Neuronal stem cell (in vitro differentiated cells): ENCODE results near the gene RASSF8.

Source experiments
- DNase-seq: peaks from one replicate; pipeline ENCODE4 v3.0.0-alpha.2; 2013; ENCODE audit warnings: low spot score
- H2AFZ ChIP-seq: one replicate; pipeline ENCODE4 v1.6.1; 2013; ENCODE audit warnings: mild to moderate bottlenecking, low read length, inconsistent platforms
- H2AK5ac ChIP-seq: 2 replicates; pipeline ENCODE4 v1.6.1; 2013; ENCODE audit warnings: low read depth, mild to moderate bottlenecking, inconsistent platforms, low read length, moderate library complexity, mixed read lengths
- H2BK120ac ChIP-seq: 2 replicates; pipeline ENCODE4 v1.6.1; 2013; ENCODE audit warnings: low read depth, mild to moderate bottlenecking, inconsistent platforms, low read length, moderate library complexity, mixed read lengths
- H2BK12ac ChIP-seq: one replicate; pipeline ENCODE4 v1.6.1; 2013; ENCODE audit warnings: low read length, inconsistent platforms
- H2BK15ac ChIP-seq: 2 replicates; pipeline ENCODE4 v1.6.1; 2013; ENCODE audit warnings: mild to moderate bottlenecking, low read length, inconsistent platforms, mixed read lengths
- H2BK5ac ChIP-seq: one replicate; pipeline ENCODE4 v1.6.1; 2013; ENCODE audit warnings: inconsistent platforms, mild to moderate bottlenecking, low read length, moderate library complexity
- H3K14ac ChIP-seq: one replicate; pipeline ENCODE4 v1.6.1; 2013; ENCODE audit warnings: low read length, inconsistent platforms
- H3K18ac ChIP-seq: 2 replicates; pipeline ENCODE4 v1.6.1; 2013; ENCODE audit warnings: low read length, inconsistent platforms
- H3K23ac ChIP-seq: 2 replicates; pipeline ENCODE4 v1.6.1; 2013; ENCODE audit warnings: low read depth, mild to moderate bottlenecking, mixed read lengths, low read length, inconsistent platforms; ENCODE audit not compliant: poor library complexity
- H3K27ac ChIP-seq: replicated peaks from 3 replicates; pipeline ENCODE4 v1.5.1; 2013; ENCODE audit warnings: low read length, inconsistent platforms
- H3K27me3 ChIP-seq, 3 experiments: 2 replicates each; pipeline ENCODE4 v1.6.1; 2013; ENCODE audit warnings: low read length in 3 of 3, mild to moderate bottlenecking in 2 of 3, inconsistent platforms in 1 of 3, low read depth in 1 of 3, mixed read lengths in 1 of 3, moderate library complexity in 1 of 3; ENCODE audit not compliant: control insufficient read depth in 3 of 3, insufficient read depth in 3 of 3
- H3K36me3 ChIP-seq, 2 donors: replicated peaks in 1 of 2; 2 replicates each; pipeline ENCODE4 v1.6.1; 2013; ENCODE audit warnings: low read length in 2 of 2; ENCODE audit not compliant: control insufficient read depth in 2 of 2, insufficient read depth in 2 of 2
- H3K4ac ChIP-seq: 2 replicates; pipeline ENCODE4 v1.6.1; 2013; ENCODE audit warnings: inconsistent platforms, mild to moderate bottlenecking, low read length, moderate library complexity
- H3K4me1 ChIP-seq, 2 donors: 1 replicate in 1 of 2; 2 replicates in 1 of 2; pipeline ENCODE4 v1.6.1; 2013; ENCODE audit warnings: low read length in 2 of 2, low read depth in 1 of 2; ENCODE audit not compliant: control insufficient read depth in 2 of 2, insufficient read depth in 1 of 2
- H3K4me2 ChIP-seq: one replicate; pipeline ENCODE4 v1.6.1; 2013; ENCODE audit warnings: mild to moderate bottlenecking, low read length, inconsistent platforms; ENCODE audit not compliant: insufficient read depth, poor library complexity, severe bottlenecking
- H3K4me3 ChIP-seq, 2 donors: 2 replicates each; pipeline ENCODE4 v1.5.1; 2013; ENCODE audit warnings: low read length in 2 of 2, mild to moderate bottlenecking in 2 of 2, inconsistent platforms in 1 of 2, moderate library complexity in 1 of 2
- H3K79me1 ChIP-seq: one replicate; pipeline ENCODE4 v1.6.1; 2013; ENCODE audit warnings: low read depth, mild to moderate bottlenecking, inconsistent platforms, low read length, moderate library complexity
- H3K9ac ChIP-seq: one replicate; pipeline ENCODE4 v1.6.1; 2013; ENCODE audit warnings: mild to moderate bottlenecking, low read depth, low read length, inconsistent platforms; ENCODE audit not compliant: poor library complexity
- H3K9me3 ChIP-seq, 2 donors: replicated peaks in 1 of 2; 2 replicates each; pipeline versions ENCODE3 to v1.6.1; 2013; ENCODE audit warnings: low read length in 2 of 2, mild to moderate bottlenecking in 2 of 2, inconsistent platforms in 1 of 2, low read depth in 1 of 2, mixed read lengths in 1 of 2, moderate library complexity in 1 of 2; ENCODE audit not compliant: control insufficient read depth in 2 of 2, insufficient read depth in 1 of 2
- H4K8ac ChIP-seq: one replicate; pipeline ENCODE4 v1.6.1; 2013; ENCODE audit warnings: low read depth, mild to moderate bottlenecking, inconsistent platforms, low read length, moderate library complexity
- H4K91ac ChIP-seq: one replicate; pipeline ENCODE4 v1.6.1; 2013; ENCODE audit warnings: low read length, low read depth, mild to moderate bottlenecking, inconsistent platforms; ENCODE audit not compliant: poor library complexity
- WGBS, 2 donors: extraction: QIAGEN DNeasy Blood & Tissue Kit; methylation state at CpG; one replicate each; pipeline ENCODE4 v1.1.7; 2013; ENCODE audit warnings: missing lambda C conversion rate in 2 of 2, mixed read lengths in 1 of 2; ENCODE audit not compliant: insufficient read length in 2 of 2, insufficient replicate concordance in 1 of 2; ENCODE audit errors: extremely low coverage in 2 of 2; 5-methylcytosine and 5-hydroxymethylcytosine counted together

The RASSF8 gene

GRCh38 chr12:26121323-26122060, 163.0 kb downstream of the RASSF8 start:
- Histone ChIP-seq H3K27me3 (peaks cover 14 to 50% (median 49%) of the 10 kb centered on the region in 3 experiments), H3K14ac (no peak overlapping the region)
- WGBS, 2 donors, result no CpG with 5 or more reads among the region's 15 CpGs

GRCh38 chr12:26122061-26122680, 163.7 kb downstream of the RASSF8 start:
- H2BK12ac ChIP-seq, result no peak overlapping the region
- H3K9ac ChIP-seq, result no peak overlapping the region
- no peak overlapping the region for H3K27ac ChIP-seq
- DNase-seq, result no peak
- no peak overlapping the region for H3K4ac ChIP-seq
- H3K14ac ChIP-seq, result no peak overlapping the region
- peak overlapping the region; percentile 65 for H3K18ac ChIP-seq
- peak overlapping the region; percentile 92 for H2AFZ ChIP-seq
- no peaks in the 10 kb centered on the region for H3K9me3 ChIP-seq
- H3K79me1 ChIP-seq, result no peaks in the 10 kb centered on the region
- H2AK5ac ChIP-seq, result no peak overlapping the region
- no peak overlapping the region for H4K8ac ChIP-seq
- no peak overlapping the region for H2BK15ac ChIP-seq
- H3K4me1 ChIP-seq, result peaks cover 9 to 11% of the 10 kb centered on the region in 2 donors
- H3K27me3 ChIP-seq, result peaks cover 14 to 55% (median 55%) of the 10 kb centered on the region in 3 experiments
- WGBS, 2 donors, result no CpG with 5 or more reads among the region's 88 CpGs
- H3K23ac ChIP-seq, result peak overlapping the region; percentile 58
- H4K91ac ChIP-seq, result no peak overlapping the region
- no peak overlapping the region for H2BK120ac ChIP-seq
- H3K36me3 ChIP-seq, result no peaks in the 10 kb centered on the region
- no peak overlapping the region for H2BK5ac ChIP-seq
- peak overlapping the region; percentile 95 for H3K4me2 ChIP-seq
- H3K4me3 ChIP-seq, result peak overlapping the region; percentile 47 to 83

More at GRCh38 chr12:26121323-26122060, 163.0 kb downstream of the RASSF8 start:
- H3K27ac ChIP-seq, result no peak overlapping the region
- H3K4me2 ChIP-seq, result peak overlapping the region; percentile 95
- H3K23ac ChIP-seq, result no peak overlapping the region
- no peak overlapping the region for H2BK15ac ChIP-seq
- no peak overlapping the region for H3K18ac ChIP-seq
- no peak overlapping the region for H3K4ac ChIP-seq
- peak overlapping the region; percentile 47 to 53 for H3K4me3 ChIP-seq
- H3K9ac ChIP-seq, result no peak overlapping the region
- no peak for DNase-seq
- H3K79me1 ChIP-seq, result no peaks in the 10 kb centered on the region
- H3K4me1 ChIP-seq, result peaks cover 9 to 11% of the 10 kb centered on the region in 2 donors
- no peak overlapping the region for H2BK5ac ChIP-seq
- no peaks in the 10 kb centered on the region for H3K9me3 ChIP-seq
- no peak overlapping the region for H4K91ac ChIP-seq
- H2BK12ac ChIP-seq, result no peak overlapping the region
- no peak overlapping the region for H4K8ac ChIP-seq
- H2BK120ac ChIP-seq, result no peak overlapping the region
- H2AK5ac ChIP-seq, result no peak overlapping the region
- peak overlapping the region; percentile 92 for H2AFZ ChIP-seq
- no peaks in the 10 kb centered on the region for H3K36me3 ChIP-seq

GRCh38 chr12:26122681-26123481, 164.4 kb downstream of the RASSF8 start:
- Histone ChIP-seq H3K9ac (peak overlapping the region; percentile 30), H2BK120ac (no peak overlapping the region), H2AK5ac (no peak overlapping the region), H3K27me3 (peaks cover 14 to 62% (median 61%) of the 10 kb centered on the region in 3 experiments), H3K4me3 (peak overlapping the region; percentile 47 to 83), H2BK15ac (no peak overlapping the region), H3K4me2 (peak overlapping the region; percentile 95), H3K9me3 (no peaks in the 10 kb centered on the region), H2BK5ac (no peak overlapping the region), H2BK12ac (no peak overlapping the region), H3K4me1 (peaks cover 9 to 11% of the 10 kb centered on the region in 2 donors), H3K79me1 (no peaks in the 10 kb centered on the region), H3K27ac (no peak overlapping the region), H3K23ac (peak overlapping the region; percentile 58), H3K36me3 (no peaks in the 10 kb centered on the region), H4K91ac (no peak overlapping the region), H2AFZ (peak overlapping the region; percentile 92), H3K4ac (no peak overlapping the region), H4K8ac (no peak overlapping the region), H3K14ac (no peak overlapping the region), H3K18ac (peak overlapping the region; percentile 65)
- DNase-seq, result peak; percentile 54
- WGBS, 2 donors, result no CpG with 5 or more reads among the region's 69 CpGs
